ENCODE data around the gene MST1. TPM values are rescaled to one million over a fixed set of nuclear protein-coding genes. Genes with fewer than 3 reads are reported as not detected.

MST1 gene
- total RNA-seq (ENCODE audit: low replicate concordance), result 2.9 and 4.7 TPM in 2 replicates

DNA sequence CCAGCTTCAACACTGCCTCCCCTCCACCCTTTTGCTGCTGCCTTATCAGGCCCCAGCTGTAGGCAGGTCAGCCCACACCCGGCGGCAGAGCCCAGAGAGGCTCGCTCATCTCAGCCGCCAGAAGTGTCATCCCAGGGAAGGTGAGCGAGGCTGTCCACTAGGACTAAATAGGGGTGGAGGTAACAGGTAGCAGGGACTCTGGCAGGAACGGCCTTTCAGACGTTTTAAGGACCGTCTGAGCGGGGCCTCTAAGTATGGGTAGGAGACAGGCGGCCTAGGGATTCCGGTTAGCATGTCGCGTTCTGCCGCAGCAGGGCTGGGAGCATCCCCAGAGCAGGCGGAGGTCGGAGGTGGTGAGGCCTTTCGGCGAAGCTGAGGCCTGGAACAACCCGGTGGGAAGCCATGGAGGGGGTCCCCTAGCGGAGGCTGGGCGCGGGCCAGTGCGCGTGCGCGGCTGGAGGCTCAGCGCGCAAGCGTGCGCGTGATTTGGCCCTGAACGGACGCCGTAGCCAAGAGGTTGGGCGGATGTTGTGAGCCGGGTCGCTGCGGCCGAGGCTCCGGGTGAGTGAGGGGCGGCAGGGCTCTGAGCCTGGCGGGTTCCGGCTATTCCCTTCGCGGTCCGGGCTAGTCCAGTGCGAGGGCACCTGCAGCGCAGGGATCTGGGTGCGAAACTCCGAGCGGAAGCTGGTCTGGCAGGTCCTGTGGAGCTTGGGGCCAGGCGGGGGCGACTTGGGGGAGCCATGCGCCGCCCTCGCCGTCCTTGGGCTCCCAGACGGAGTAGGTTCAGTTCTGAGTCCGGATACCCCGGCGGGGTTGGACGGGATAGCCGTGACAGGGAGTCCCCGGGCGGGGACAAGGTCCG lies at the start of gene MST1, which contains the start of gene RNF123:
Gene MST1 (minus strand): TSS at position 429 of the 862 bp plus-strand sequence. CDS start 783 bp downstream, outside the sequence.
Gene RNF123 (plus strand): TSS at position 512 of the 862 bp plus-strand sequence. CDS start 1,609 bp downstream, outside the sequence.
- peak; percentile 90 for DNase-seq (ENCODE audit: low read depth)
- peak within 1 kb of the TSS; percentile 93 for H3K4me3 ChIP-seq (ENCODE audit: low read depth, low read length)
- TF ChIP-seq, protein P1, sequence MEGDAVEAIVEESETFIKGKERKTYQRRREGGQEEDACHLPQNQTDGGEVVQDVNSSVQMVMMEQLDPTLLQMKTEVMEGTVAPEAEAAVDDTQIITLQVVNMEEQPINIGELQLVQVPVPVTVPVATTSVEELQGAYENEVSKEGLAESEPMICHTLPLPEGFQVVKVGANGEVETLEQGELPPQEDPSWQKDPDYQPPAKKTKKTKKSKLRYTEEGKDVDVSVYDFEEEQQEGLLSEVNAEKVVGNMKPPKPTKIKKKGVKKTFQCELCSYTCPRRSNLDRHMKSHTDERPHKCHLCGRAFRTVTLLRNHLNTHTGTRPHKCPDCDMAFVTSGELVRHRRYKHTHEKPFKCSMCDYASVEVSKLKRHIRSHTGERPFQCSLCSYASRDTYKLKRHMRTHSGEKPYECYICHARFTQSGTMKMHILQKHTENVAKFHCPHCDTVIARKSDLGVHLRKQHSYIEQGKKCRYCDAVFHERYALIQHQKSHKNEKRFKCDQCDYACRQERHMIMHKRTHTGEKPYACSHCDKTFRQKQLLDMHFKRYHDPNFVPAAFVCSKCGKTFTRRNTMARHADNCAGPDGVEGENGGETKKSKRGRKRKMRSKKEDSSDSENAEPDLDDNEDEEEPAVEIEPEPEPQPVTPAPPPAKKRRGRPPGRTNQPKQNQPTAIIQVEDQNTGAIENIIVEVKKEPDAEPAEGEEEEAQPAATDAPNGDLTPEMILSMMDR (IDR thresholded peaks at IDR 0.05; ENCODE audit: insufficient read depth, low read length), result peak; percentile 45

DNA sequence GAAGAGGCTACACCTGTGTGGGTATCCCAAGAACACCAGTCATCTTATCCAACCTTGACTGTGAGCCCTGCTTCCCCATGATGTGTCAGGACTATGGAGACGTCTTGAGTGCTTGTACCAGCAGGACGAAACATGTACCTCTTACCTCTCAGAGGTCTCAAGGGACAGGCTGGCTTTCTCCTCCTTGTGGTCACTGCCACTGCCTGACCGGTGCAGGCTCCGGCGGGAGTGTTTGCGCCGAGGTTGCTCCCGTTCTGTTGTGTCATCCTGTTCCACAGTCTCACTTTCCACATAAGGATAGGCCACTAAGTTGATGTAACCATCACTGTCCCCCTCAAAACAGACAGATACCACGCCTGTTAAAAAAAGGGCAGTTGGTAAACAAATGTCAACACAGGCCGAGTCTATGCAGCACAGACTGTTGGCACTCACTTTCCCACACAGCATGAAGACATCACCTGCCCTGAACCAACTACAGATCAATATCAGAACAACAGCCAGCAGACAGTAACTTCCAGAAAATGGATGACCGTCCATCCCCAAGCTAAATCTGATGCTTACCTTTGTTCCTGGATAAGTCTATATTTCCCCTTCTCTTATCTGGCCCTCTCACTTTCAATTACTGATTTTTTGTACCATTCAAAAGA lies 48.9 kb upstream of the MST1 start:
- no peak overlapping the region for H3K4me3 ChIP-seq (ENCODE audit: low read depth, low read length)
- DNase-seq (ENCODE audit: low read depth), result no peak
- TF ChIP-seq, protein P1 (IDR thresholded peaks at IDR 0.05; ENCODE audit: insufficient read depth, low read length), result no peak

- TF ChIP-seq, protein P1 (IDR thresholded peaks at IDR 0.05; ENCODE audit: insufficient read depth, low read length), result no peak
- DNase-seq (ENCODE audit: low read depth), result no peak
These were observed 45.5 kb upstream of the MST1 start for GRCh38 chr3:49734752-49735151.

DNA sequence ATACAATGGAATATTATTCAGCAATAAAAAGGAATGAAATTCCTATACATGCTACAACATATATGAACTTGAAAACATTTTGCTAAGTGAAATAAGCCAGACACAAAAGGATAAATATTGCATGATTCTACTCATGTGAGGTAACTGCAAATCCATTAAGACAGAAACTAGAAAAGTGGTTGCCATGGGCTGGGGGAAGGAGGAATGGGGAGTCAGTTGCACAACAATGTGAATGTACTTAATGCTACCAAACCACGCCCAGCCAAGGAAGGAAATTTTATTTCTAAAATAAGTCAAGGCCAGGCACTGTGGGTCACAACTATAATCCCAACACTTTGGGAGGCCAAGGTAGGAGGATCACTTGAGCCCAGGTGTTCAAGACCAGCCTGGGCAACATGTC lies 44.3 kb upstream of the MST1 start:
- TF ChIP-seq, protein P1 (IDR thresholded peaks at IDR 0.05; ENCODE audit: insufficient read depth, low read length), result no peak
- DNase-seq (ENCODE audit: low read depth), result no peak
- no peak overlapping the region for H3K4me3 ChIP-seq (ENCODE audit: low read depth, low read length)

More at GRCh38 chr3:49734752-49735151, 45.5 kb upstream of the MST1 start:
- no peak overlapping the region for H3K4me3 ChIP-seq (ENCODE audit: low read depth, low read length)

- no peak overlapping the region for H3K4me3 ChIP-seq (ENCODE audit: low read depth, low read length)
- no peak for DNase-seq (ENCODE audit: low read depth)
- TF ChIP-seq, protein P1 (IDR thresholded peaks at IDR 0.05; ENCODE audit: insufficient read depth, low read length), result no peak
These were observed 43.3 kb upstream of the MST1 start for GRCh38 chr3:49732597-49732996.

GRCh38 chr3:49729966-49730609 lies 40.8 kb upstream of the MST1 start:
- TF ChIP-seq, protein P1 (IDR thresholded peaks at IDR 0.05; ENCODE audit: insufficient read depth, low read length), result no peak
- no peak overlapping the region for H3K4me3 ChIP-seq (ENCODE audit: low read depth, low read length)
- no peak for DNase-seq (ENCODE audit: low read depth)
